GM19452 (cell line): ENCODE results near the gene NAP1L4.

ENCODE experiments used
- ATAC-seq: cut with Tn5 transposase; IDR thresholded peaks from one replicate; pipeline ENCODE4 v1.9.1; 2021; ENCODE audit not compliant: unreplicated experiment

NAP1L4 gene

GRCh38 chr11:2961080-2961479 lies 31.0 kb downstream of the NAP1L4 start:
- no peak for ATAC-seq

DNA sequence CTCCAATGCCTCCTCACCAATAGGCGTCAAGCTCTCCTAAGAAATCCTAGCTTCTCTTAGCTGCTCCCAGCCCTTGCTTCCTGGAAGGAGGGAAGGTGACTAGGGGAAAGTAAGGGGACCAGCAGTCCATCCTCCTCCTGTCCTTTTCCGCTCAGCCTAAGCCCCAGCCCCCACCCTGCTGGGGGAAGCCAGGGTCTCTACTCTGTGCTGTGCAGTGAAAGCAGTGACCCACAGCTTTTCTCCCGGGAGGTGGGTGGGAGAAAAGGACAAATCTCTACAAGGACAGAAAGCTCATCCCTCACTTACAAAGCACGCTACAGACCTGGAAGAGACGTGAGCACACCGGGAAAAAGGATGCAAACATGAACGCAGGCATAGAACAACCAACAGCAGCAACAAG lies 32.0 kb downstream of the NAP1L4 start:
- ATAC-seq = no peak

DNA sequence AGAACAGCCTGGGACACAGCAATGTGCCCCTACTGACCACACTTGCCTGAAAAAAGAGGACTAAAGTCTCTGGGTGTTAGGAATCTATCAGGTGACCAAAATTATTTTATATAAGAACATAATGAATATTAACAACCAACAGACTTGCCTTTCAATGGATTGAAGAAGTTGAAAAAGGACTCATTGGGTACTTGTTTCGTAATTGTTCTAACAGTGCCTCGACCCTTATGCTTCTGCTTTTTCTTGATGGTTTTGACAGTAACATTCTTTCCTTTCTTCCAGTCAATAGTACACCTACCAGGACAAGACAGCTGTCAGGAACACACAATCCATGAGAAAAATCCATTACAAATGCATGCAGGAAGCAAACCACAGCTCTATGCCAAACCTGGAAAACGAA lies 33.9 kb downstream of the NAP1L4 start:
- ATAC-seq = no peak

DNA sequence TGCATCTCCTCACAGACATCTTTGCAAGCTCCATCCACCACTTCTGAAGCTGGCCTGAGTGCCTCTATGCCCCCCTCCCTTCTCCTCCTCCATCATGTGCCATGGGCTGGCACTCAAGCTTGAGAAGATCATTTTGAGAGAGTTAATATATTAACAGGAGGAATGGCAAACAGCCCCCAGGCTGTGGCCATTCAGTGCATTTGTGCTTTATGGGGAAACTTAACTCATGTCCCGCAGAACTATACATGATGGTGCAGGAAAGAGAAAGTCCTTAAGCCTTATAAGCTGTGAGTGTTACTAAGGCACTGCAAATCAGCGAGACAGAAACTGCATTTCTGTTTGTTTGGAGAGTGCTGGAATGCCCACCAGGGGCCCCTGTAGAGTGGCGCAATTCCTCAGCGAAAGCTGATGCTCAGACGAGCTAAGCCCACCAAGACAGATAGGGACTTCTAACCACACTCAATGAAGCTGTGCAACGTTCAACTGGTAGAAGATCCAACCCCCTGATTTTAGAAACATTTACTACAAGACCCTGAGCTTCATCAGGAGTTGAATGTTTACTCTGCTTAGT lies 36.1 kb downstream of the NAP1L4 start:
- ATAC-seq = no peak

DNA sequence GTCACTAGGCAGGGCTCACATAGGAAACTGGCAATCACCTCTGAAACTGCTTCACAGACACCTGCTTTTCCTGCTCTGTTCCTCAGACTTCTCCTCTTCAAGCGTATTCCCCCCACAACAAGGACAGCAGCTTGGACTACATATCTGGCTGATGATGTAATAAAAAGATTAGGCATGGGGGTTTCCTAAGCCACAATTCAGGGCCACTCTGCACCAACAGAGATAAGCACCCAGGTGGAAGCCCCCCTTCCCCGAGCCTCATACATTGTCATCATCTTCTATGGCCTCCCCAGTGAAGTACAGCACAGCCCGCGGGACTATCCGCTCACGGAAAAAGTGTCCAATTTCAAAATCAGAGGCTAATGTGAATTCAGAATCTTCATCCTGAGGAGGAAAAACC lies 37.9 kb downstream of the NAP1L4 start:
- ATAC-seq = no peak

DNA sequence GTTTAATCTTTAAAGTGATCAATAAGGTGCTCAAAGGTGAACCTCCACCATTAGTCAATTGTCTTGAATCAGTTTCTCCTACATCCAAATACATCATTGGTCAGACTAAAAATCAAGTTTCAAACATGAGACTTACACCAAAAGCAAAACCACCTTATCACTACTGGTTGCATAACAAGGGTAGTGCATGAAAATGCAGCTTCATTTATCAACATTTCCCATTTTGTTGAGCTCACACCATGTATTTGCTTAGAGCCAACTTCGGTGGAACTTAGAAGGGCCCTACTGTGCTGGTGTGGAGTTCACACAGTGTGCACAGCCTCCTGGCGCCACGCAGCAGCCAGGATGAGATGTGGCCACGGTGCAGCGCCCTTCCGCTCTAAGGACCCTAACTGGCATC lies 39.8 kb downstream of the NAP1L4 start:
- no peak for ATAC-seq

DNA sequence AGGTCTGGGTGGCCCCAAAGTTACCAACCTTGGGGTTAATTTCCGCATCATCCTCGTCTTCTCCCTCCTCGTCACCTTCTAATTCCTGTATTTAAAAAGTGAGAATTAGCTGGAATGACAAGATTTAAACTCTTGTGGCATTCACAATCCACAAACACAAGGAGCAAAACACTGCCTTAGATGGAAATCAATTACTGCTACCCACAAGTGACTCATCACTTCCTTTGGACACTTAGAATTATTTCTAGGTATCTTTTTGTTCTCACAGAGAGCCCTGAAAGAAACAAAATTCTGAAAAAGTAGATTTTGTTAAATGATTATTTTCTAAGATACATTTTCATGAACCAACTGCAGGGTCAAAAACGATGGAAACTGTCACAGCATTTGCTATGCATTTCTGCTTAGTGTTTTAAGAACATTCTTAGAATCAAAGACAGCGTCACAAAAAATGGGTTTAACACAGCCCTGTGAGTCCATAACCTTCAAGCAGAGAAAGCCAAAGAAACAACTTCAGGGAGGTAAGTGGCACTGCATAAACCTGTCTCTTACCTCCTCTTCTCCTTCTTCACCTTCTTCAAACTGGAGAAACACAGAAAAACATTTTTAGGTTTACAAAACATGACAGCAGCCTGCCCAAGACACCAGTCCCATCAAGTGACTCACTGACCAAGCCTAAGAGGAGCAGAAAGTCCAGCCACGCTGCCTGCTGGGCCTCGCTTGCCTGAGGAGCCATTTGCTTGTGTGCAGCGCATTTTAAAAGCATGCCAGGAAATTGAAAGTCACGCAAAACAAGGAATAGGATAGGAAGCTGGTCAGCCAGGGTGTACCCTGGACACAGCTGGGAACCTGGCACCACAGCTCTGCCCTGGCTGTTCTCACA lies 40.7 kb downstream of the NAP1L4 start:
- no peak for ATAC-seq

GRCh38 chr11:2950825-2951224 lies 41.3 kb downstream of the NAP1L4 start:
- no peak for ATAC-seq

DNA sequence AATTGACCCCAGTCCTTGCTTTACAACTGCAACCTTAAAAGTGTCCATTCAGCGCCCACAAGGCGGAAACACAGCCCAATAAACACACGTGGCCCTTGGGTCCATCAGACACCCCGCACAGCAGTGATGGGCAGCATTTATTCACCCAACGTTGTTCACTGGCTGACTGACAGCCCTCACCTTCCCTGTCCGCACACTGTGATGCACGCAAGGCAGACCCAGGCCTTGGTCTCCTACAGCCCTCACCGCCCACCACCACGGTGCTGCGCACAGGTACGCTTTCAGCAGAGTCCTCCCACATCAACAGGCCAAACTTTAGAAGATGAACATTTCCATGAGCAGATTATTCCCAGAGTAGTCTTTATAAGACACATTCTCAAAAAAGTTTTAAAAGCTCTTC lies 42.2 kb downstream of the NAP1L4 start:
- ATAC-seq = no peak

DNA sequence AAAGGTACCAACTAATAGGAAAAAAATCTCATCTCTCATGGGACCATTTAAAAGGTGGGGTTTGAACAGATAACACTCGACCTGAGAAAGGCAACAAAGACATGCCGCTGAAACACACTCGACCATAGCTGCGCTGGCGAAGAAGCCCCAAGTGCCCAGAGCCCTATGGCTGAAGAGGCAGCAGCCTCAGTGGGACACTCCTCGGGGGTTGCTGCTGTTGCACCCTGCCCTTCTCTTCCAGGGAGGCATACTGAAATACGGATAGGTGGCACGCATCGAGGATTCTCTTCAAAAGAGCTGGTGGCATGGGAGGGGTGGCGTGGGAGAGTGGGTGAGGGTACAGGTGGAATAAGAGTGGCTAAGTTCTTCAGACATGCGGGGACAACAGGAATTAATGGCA lies 44.4 kb downstream of the NAP1L4 start:
- ATAC-seq = no peak

DNA sequence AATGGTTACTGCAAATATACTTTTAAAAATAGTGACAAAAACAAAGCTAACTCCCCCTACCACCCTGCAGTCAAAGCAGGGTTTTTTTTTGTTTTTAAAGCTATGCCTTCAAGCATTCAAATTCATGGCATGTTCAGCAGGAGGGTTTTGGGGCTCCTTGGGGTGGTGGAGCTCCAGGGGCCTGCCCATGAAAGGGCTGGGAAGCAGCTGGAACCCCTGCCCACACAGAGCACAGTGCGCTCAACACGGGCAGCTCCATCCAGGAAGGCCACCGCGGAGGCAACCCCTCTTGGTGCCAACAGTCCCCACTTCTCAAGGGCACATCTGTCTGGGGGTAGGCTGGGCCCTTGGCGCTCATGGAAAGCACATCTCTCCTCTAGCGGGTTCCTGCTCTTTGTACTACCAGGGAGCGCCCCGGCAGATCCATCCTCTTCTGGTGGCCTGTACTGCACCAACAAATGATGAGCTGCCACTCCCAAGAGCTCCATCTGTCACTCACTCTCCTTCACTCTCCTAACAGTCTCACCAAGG lies 46.3 kb downstream of the NAP1L4 start:
- no peak for ATAC-seq

DNA sequence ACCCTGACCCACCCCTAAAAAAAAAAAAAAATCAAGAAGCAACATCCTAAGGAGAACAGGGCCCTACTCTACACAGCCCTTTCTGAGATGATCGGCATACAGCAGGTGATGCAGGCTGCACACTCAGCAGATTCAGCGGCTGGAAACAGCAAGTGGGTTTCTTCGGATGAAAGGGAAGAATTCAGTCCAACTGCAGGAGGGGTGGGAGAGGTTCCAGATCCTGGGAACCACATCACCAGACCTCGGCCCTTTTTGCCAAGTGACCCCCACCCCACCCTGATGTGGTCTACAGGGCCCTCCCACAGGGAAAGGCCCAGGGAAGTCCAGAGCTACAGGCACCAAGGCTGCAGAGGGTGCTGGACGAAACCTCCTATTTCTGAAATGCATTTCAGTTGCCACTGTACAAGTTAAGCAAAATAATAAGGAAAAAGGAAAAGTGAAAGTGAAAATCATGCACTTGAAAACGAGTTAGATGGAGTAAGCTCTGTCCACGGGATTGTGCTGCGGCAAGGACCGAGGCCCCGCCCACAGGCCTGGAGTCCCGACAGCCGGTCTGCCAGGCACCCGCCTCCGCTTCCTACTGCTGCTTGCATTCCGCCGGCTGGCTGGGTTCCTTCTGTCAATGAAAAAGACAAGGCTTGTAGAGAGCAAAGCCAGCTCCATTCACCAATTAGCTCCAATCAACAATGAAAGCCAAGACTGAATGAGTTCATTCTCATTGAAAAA lies 46.9 kb downstream of the NAP1L4 start:
- no peak for ATAC-seq

- ATAC-seq = no peak
Observed at GRCh38 chr11:2944530-2944929, 47.6 kb downstream of the NAP1L4 start.

DNA sequence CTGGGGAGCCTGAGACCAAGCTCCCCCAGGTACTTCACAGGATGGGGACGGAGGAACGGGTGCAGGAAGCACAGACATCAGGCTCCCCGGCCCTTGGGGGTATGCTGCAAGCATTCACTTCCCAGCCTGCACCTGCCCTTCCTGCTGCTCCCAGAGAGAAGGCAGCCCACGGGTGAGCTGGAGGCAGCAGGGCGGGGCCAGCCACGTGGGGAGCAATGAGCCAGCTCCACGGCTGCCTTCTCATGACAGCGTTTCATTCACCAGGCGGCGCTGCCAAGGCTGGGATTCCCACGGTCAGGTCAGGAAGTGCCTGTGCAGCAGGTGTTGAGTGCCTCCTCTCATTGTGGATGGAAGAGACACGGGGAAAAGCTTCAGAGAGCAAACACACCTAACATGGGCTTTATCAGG lies 48.4 kb downstream of the NAP1L4 start:
- no peak for ATAC-seq

GRCh38 chr11:2942872-2943710 lies 49.0 kb downstream of the NAP1L4 start:
- ATAC-seq = no peak

- ATAC-seq = no peak
Observed at GRCh38 chr11:2942447-2942846, 49.7 kb downstream of the NAP1L4 start.

DNA sequence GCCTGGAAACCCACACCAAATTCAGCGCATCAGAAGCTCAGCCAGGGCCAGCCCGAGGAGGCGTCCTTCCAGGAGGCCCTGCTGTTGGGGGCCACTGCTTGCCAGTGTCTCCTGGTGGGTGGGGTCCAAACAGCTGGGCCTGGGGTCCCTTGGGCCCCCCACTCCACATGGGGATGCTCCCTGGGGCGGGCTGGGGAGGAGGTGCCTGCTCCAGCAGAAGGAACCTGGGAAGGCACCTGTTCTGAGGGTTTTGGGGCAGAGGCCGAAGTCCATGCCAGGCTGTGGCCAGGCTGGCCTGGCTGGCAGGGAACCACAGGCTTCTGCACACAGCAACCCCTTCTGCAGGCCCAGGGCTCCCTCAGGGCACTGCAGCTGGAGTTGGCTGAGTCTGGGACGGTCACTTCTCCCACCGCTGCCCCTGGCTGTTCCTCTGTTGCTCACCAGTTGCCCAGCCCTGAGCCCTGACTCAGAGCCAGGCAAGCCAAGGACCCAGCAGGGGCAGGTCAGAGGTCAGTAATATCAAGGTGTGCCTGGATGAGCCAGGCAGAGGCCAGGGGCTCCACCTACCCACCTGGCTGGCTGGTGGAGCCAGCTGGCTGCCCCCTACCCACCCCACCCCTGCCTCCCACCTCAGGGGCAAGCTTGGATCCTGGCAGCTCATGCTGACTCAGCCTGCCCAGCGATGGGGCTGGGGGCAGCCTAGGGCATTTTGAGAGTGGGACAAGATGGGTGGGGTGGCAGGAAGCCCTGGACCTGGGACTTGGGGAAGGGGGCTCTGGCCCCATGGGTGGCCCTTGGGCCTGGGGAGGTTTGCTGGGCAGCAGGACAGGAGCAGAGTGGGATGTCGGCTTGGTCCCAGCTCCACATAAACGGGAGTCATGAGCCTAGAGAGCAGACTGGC lies 51.0 kb downstream of the NAP1L4 start:
- ATAC-seq = no peak

DNA sequence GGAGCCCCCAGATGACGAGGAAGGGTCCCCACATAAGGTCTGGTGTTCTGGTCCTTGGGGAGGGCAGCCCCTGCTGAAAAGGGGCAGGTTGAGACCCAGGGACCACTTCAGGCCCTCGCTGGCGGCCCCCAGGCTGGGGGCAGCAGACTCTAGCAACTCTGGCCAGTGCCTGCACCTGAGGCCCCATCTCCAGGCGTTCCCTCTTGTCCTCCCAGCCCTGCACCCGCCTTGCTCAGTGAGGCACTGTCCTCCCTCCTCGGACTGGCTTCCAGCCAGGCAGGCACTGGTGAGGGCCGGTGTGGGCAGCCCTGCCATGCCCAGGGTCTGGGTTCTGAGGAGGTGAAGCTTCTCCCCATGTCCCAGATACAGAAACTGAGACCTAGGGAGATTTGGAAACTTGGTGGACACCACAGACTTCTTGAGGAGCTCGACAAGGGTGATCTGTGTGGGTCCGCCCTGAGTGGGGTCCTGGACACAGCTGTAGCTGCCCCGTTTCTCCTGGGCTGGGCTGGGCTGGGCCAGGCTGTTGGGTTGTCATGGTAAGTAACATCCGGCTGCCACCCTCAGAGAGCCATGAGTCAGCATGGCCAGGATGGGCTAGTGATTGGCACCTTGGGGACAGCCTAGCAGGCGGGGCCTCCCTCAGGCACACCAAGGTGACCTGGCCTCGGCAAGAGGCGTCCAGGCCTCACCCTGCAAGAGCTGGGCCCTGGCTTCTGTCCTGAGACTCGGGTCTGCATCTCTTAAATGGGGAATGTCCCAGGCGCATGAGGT lies 51.8 kb downstream of the NAP1L4 start:
- no peak for ATAC-seq
